ENCODE data around the gene ARV1. TPM values are rescaled to one million over a fixed set of nuclear protein-coding genes. Genes with fewer than 3 reads are reported as not detected.

Gene ARV1
- total RNA-seq, 1 donor from 2014 or later, result 8.3 TPM

DNA sequence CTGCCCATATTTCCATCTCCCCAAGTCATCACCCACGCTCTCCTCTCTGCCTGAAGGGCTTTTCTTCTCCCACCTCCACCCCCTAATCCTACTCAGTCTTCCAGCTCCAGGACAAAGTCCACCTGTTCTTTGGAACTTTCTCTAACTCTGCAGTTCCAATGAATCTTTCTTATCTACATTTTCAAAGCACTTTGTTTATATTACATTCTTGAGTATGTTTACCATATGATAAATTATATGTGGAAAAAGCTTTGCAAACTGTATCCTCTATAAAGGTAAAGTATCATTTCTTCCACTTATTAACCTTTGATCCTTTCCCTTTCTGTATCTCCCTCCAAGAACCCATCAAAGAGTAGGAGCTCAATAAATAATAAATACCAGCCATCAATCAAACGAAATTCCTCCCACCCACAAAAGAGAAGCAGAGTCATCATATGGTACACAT, 39.9 kb upstream of the ARV1 start:
- no peak for DNase-seq (ENCODE audit: low spot score)
- no peaks in the 10 kb centered on the region for H3K4me1 Mint-ChIP-seq (ENCODE audit: unreplicated experiment)
- no peak overlapping the region for H3K27ac Mint-ChIP-seq (ENCODE audit: unreplicated experiment)

DNA sequence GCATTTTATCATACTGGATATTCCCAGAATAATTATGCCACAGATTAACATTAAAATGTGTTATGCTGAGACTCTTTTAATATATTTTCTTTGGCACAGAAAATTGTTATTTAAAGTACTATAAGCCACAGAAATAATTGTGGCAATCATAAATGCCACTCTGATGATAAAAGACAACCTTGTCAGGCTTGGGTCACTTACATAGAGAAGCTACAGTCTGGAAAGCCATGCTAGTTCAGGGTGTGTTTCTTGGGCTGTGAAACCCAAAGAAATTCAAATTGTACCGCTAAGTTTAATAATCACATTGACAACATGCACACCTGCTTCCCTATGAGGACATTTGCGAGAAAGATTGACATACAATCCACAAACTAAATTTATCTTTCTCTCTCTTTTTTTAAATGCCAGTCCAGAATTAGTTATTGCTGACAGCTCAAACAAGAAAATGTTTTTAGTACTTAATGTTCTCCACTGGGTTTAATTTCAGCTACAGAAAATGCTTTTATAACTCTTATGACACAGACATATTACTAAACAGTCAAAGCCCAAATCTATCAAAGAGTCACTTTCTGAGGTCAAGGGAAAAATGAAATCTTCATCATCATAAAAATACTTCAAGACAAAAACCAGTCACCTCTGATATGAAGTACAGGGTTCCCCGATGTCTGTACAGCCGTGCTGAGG, 38.9 kb upstream of the ARV1 start:
- Mint-ChIP-seq H3K4me1 (ENCODE audit: unreplicated experiment) (no peaks in the 10 kb centered on the region), H3K9me3 (ENCODE audit: unreplicated experiment) (no peaks in the 10 kb centered on the region), H3K27me3 (ENCODE audit: unreplicated experiment) (no peaks in the 10 kb centered on the region), H3K4me3 (ENCODE audit: unreplicated experiment) (no peak overlapping the region), H3K36me3 (ENCODE audit: low read depth, unreplicated experiment) (peaks cover 24% of the 10 kb centered on the region), H3K27ac (ENCODE audit: unreplicated experiment) (no peak overlapping the region)
- no peak for DNase-seq (ENCODE audit: low spot score)
- TF ChIP-seq, protein P1, sequence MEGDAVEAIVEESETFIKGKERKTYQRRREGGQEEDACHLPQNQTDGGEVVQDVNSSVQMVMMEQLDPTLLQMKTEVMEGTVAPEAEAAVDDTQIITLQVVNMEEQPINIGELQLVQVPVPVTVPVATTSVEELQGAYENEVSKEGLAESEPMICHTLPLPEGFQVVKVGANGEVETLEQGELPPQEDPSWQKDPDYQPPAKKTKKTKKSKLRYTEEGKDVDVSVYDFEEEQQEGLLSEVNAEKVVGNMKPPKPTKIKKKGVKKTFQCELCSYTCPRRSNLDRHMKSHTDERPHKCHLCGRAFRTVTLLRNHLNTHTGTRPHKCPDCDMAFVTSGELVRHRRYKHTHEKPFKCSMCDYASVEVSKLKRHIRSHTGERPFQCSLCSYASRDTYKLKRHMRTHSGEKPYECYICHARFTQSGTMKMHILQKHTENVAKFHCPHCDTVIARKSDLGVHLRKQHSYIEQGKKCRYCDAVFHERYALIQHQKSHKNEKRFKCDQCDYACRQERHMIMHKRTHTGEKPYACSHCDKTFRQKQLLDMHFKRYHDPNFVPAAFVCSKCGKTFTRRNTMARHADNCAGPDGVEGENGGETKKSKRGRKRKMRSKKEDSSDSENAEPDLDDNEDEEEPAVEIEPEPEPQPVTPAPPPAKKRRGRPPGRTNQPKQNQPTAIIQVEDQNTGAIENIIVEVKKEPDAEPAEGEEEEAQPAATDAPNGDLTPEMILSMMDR (IDR thresholded peaks at IDR 0.05; ENCODE audit: unreplicated experiment), result no peak

More for the DNA sequence above, 39.9 kb upstream of the ARV1 start:
- peak overlapping the region; percentile 14 for H3K4me3 Mint-ChIP-seq (ENCODE audit: unreplicated experiment)
- H3K27me3 Mint-ChIP-seq (ENCODE audit: unreplicated experiment), result no peaks in the 10 kb centered on the region
- H3K9me3 Mint-ChIP-seq (ENCODE audit: unreplicated experiment), result no peaks in the 10 kb centered on the region
- peaks cover 18% of the 10 kb centered on the region for H3K36me3 Mint-ChIP-seq (ENCODE audit: low read depth, unreplicated experiment)
- TF ChIP-seq, protein P1 (IDR thresholded peaks at IDR 0.05; ENCODE audit: unreplicated experiment), result no peak

DNA sequence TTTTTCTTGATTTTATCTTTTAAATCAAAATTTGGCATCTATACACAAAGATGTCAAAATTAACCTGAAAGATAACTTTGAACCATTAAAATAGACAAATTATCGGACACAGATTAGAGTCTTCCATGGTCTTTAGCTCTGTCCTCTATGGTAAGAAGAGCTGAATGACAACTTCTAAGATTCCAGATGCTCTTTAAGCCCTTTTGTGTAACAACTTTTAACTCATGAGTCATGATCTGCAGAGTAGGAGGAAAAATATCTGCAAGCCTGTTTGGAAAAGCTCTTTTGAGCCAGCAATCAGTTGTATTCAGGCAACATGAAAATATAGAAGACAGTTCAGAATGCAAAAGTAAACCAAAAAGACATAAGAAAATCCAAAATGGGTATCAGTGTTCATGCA, 38.0 kb upstream of the ARV1 start:
- H3K9me3 Mint-ChIP-seq (ENCODE audit: unreplicated experiment), result no peaks in the 10 kb centered on the region
- H3K4me1 Mint-ChIP-seq (ENCODE audit: unreplicated experiment), result no peaks in the 10 kb centered on the region
- H3K27me3 Mint-ChIP-seq (ENCODE audit: unreplicated experiment), result no peaks in the 10 kb centered on the region
- peaks cover 18% of the 10 kb centered on the region for H3K36me3 Mint-ChIP-seq (ENCODE audit: low read depth, unreplicated experiment)
- no peak overlapping the region for H3K27ac Mint-ChIP-seq (ENCODE audit: unreplicated experiment)
- no peak for DNase-seq (ENCODE audit: low spot score)
- no peak overlapping the region for H3K4me3 Mint-ChIP-seq (ENCODE audit: unreplicated experiment)
- TF ChIP-seq, protein P1 (IDR thresholded peaks at IDR 0.05; ENCODE audit: unreplicated experiment), result no peak

DNA sequence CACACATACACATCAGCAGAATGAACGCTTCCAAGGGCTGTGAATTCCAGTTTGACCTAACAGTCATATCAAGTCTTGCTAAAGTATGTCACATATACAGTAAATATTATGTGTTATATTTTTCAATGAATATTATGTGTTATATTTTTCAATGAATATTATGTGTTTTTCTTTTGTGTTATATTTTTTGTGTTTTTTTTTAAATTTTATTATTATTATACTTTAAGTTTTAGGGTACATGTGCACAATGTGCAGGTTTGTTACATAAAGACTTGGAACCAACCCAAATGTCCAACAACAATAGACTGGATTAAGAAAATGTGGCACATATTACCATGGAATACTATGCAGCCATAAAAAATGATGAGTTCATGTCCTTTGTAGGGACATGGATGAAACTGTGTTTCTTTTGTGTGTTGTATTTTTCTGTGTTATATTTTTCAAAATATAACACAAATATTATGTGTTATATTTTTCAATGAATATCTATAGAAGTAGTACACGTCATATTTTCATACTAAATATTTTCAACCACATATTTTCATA, 35.8 kb upstream of the ARV1 start:
- TF ChIP-seq, protein P1 (IDR thresholded peaks at IDR 0.05; ENCODE audit: unreplicated experiment), result no peak
- H3K36me3 Mint-ChIP-seq (ENCODE audit: low read depth, unreplicated experiment), result peaks cover 15% of the 10 kb centered on the region
- DNase-seq (ENCODE audit: low spot score), result no peak
- no peak overlapping the region for H3K27ac Mint-ChIP-seq (ENCODE audit: unreplicated experiment)
- no peaks in the 10 kb centered on the region for H3K27me3 Mint-ChIP-seq (ENCODE audit: unreplicated experiment)
- no peak overlapping the region for H3K4me3 Mint-ChIP-seq (ENCODE audit: unreplicated experiment)
- H3K4me1 Mint-ChIP-seq (ENCODE audit: unreplicated experiment), result no peaks in the 10 kb centered on the region
- H3K9me3 Mint-ChIP-seq (ENCODE audit: unreplicated experiment), result no peaks in the 10 kb centered on the region

DNA sequence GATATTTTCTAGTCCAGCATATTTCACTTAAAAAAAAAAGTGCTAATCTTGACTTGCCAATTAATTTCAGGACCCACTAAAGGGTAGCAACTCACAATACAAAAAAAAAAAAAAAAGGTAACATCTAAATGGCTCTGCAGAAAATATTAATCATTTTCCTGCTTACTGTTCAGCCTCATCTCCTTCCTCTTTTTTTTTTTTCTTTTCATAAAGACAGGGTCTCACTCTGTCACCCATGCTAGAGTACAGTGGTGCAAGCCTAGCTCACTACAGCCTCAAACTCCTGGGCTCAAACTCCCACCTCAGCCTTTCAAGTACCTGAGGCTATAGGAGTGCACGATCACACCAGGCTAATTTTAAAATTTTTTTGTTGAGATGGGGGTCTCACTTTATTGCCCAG, 30.6 kb upstream of the ARV1 start:
- DNase-seq (ENCODE audit: low spot score), result no peak
- no peaks in the 10 kb centered on the region for H3K9me3 Mint-ChIP-seq (ENCODE audit: unreplicated experiment)
- no peak overlapping the region for H3K27ac Mint-ChIP-seq (ENCODE audit: unreplicated experiment)
- H3K4me1 Mint-ChIP-seq (ENCODE audit: unreplicated experiment), result no peaks in the 10 kb centered on the region
- TF ChIP-seq, protein P1 (IDR thresholded peaks at IDR 0.05; ENCODE audit: unreplicated experiment), result no peak
- H3K27me3 Mint-ChIP-seq (ENCODE audit: unreplicated experiment), result no peaks in the 10 kb centered on the region
- no peak overlapping the region for H3K4me3 Mint-ChIP-seq (ENCODE audit: unreplicated experiment)
- H3K36me3 Mint-ChIP-seq (ENCODE audit: low read depth, unreplicated experiment), result peaks cover 8% of the 10 kb centered on the region
